GM19467 (cell line): ENCODE results near the gene NFE2.

Source experiments
- ATAC-seq: cut with Tn5 transposase; IDR thresholded peaks from one replicate; pipeline ENCODE4 v1.9.1; 2021; ENCODE audit warnings: mild to moderate bottlenecking, moderate library complexity; ENCODE audit not compliant: unreplicated experiment

Gene NFE2

DNA sequence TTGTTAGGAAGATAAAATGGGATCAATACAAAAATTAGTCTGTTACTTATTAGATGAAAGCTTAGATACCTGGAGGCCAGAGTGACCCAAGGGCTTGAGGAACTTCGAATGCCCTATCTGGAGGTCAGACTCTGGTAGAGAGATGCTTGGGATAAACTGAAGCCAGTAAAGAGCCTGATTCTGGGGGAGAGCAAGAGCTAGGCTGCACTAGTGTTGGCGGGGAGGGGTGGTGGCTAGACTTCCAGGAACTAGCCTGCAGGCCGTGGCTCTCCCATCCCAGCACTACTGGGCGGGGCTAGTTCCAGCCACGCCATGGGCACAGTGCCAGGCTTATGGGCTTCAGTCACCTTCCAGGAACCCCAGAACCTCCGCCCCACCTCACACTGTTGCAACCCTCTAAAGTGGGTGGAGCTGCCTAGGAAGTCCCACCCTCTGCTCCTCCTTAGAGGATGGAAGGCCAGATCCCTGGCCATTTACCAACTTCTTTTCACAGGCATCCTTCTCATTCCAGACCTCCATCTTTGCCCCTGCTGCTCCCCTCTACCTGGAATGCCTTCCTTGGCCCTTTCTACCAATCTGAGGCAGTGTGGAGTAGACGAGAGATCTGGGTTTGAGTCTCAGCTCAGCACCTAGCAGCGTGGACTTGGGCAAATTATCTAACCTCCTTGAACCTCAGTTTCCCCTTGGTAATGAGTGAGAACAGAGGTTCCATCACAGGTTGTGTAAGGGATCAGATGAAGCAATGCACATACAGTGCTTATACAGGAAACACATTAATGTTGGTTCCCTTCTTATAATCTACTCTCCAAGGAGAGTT, 6.3 kb upstream of the NFE2 start:
- no peak for ATAC-seq

DNA sequence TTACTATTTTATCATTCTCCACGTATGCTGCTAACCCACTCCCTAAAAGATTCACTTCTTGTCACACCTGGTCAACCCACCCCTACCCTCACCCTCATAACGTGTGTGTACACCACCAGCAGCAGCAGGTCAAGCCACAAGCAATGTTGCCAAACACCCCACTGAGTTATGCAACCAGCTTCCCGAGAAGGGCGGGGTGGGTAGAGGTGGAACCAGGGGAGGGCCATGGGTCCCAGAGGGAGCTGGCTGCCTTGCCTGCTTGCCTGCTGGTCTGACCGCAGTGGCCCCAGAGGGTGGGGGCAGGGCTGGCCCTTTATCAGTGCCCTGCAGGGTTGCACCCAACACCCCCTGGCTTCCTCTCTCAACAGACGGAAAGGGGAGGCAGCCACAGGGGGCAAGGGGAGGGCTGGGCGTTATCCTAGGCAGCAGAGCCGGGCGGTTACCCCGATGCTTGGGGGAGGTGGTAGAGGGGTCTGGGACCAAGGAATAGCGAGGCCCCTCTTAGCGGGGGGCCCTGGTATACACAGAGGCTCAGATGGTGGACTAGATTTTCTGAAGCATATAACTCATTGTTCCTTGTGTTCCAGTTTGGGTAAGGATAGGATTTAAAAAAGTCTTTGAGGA, 3.5 kb upstream of the NFE2 start:
- ATAC-seq = no peak

DNA sequence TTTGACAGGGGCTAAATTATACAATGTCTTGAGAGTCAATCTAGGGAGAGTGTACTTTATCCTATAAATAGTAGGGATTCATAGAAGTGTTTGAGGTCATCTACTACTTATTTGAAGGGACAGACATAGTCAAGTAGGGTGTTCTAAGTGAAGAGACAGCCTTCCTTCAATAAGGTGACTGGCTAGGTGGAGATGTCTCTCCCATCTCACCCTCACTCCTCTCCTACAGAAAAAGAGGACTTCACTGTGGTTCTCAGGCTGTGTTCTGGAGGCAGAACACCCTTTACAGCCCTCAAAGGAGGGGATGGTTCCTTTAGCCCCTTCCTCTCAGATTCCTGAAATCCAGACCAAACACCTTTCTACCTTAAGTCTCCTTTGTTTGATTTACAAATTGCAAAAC, 2.8 kb upstream of the NFE2 start:
- ATAC-seq = no peak

DNA sequence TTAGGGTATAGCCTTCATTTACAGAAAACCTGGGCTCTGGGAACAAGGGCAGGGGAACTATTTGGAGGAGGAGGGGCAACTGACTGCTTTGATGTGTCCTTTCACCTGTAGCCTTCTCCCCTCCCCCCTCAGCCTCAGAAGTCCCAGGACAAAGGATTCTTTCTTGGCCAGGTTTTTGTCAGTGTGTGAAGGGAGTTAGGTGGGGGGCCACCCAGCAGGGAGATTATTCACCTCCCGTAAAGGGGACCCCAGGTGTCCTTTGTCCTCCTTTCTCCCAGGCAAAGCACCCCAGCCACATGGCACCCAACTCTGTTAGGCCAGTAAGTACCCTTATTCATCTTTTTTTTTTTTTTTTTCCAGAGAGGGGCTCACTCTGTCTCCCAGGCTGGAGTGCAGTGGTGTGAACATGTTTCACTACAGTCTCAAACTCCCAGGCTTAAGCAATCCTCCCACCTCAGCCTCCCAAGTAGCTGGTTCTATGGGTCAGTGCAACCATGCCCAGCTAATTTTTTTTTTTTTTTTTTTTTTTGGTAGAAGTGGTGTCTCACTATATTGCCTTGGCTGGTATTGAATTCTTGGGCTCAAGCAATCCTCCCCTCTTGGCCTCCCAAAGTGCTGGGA, 723 bp upstream of the NFE2 start:
- ATAC-seq = no peak

DNA sequence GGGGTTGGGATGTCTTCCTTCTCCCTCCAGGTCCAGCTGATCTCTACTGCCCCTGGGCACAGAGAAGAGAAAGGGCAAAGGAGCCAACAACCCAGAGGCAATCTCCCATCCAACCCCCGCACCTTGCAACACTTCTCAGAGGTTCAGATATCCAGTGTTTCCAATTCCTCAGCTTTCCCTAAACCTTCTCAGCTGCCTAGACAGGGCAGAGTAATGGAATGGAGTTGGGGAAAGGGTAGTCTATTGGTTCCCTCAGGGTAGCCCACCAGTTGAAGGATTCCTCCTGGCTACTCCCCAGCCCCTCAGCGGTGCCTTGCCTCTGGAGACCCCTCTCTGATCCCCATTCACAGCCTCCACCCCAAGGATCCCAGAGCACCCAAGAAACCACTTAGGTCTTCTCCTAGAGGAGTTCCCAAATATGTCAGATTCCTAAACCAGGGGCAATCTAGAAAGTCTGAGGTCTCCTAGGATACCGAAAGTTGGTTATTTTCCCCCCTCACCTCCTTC, 537 bp downstream of the NFE2 start:
- ATAC-seq = no peak

DNA sequence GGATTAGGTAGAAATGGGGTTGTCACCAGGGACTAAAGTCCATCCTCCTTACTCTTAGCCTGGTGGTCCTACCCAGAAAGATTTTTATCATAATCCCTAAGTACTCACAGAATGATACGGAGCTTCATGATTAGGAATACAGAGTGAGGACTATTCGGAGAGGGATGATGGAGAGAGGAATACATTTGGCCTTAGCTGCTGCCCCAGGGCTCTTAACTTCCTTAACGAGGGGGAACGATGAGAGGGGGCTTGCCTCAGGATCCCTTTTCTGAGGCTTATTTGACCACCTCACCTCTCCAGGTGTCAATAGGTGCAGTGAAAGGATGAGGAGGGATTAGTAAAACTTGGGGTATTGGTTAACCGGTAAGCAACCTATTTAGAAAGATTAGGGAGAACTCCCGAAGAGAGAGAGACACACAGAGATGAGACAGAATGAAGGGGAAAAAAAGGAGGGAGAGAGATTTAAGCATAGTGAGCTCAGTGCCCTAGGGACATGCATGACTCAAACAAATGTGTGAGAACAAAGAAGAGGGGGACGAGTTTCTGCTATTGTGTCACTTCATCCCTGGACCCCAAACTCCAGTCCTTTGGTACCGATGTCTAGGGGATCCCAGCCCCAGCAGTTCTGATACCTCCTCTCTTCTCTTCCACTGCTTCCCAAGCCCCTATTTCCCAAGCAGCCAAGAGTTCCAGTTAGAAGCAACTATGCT, 1.1 kb downstream of the NFE2 start:
- no peak for ATAC-seq

DNA sequence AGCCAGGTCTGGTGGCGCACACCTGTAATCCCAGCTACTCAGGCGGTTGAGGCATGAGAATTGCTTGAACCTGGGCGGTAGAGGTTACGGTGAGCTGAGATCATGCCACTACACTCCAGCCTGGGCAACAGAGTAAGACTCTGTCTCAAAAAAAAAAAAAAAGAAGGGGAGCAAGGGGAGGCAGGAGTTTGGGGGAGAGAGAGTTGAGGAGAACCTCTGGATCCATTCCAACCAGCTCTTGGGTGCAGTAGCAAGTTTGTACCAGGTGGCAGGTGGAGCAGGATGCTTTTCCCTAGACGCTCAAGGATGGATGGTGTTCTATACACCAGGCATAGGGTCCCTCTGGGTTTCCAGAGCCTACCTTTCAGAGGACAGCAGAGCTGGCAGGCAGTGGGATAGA, 1.9 kb downstream of the NFE2 start:
- no peak for ATAC-seq

DNA sequence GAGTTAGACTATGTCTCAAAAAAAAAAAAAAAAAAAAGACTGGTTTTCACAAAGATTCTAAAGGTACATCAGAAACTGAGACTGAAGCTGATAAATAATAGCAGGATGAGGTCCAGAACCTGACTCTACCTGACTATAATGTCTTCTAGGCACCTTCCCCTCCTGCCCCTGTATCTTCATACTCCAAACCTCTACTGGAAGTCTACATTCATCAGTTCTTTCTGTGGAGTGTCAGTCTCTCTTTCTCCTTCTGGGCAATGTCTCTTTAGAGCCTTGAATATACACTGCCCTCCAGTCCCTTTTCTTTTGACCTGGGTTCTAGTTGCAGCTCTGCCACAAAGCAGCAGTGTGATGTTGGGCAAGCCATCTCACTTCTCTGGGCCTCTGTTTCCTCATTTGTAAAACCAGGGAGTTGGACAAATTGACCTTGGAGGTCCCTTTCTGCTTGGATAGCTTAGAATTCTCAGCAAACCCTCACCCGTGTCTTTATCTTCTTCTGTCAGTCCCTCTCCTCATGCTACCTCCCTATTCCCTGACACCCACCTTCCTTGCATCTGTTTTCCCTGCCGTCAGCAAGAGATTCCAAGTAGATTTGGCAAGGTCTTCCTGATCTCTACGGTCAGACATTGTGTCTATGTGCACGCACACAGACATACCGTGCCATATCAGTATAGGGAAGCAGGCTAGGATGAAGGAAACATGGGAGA, 4.3 kb downstream of the NFE2 start:
- no peak for ATAC-seq

DNA sequence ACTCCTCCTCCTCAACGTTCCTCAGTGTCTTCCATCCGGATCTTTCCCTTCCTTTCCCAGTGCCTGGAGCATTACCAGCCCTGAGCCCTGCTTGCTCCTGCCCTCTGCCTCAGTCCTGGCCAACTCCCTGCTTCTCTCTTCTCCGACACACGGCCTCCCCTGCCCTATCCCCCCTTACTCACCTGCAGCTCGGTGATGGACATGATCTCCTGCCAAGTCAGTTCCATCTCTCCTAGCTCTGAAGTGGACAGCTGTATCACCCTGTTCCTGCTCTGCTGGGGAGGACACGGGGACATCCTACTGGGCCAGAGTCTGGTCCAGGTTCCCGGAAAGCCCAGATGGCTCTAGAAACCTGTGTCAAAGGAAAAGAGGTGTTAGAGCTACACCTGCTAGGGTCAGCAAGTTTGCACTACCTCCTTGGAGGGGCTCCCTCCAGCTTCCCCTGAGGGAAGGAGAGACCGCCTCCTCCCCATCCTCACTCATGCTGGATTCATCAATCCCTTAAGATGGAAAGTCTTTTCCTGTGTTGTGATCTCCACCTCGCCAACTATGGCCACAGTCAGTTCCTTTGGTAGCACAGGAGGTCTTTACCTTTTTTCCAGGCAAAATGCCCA, 5.8 kb downstream of the NFE2 start:
- no peak for ATAC-seq

DNA sequence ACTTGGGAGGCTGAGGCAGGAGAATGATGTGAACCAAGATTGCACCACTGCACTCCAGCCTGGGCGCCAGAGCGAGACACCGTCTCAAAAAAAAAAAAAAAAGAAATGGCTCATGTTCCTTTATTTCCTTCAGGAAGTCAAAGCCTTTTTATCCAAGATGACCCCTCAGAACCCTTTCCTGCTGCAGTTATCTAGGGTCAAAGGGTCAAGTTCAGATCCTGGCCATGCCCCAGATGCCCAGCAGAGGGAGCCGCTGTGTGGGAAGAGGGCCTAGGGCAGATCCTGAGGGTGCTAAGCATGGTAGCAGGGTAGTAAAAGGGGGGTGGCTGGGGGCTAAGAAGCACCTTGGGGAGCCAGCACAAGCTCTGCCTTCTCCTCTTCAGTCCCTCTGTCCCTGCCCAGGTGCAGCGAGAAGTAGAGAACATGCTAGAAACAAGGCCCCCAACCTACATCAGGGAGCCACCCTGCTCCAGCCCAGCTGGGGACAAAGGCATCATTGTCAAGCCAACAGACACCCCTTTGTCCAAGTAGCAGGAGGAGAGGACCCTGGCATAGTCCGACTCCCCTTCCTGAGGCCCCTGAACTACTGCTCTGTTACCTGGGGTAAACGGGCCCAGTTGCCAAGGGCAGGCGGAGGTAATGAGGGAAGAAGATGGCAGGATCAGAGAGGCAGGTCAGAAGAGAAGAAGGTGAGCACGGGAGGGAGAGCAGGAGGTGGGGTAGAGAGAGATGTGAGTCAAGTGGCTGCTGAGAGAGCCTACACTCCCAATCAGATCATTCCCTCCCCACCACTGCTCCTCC, 6.5 kb downstream of the NFE2 start:
- ATAC-seq = no peak

DNA sequence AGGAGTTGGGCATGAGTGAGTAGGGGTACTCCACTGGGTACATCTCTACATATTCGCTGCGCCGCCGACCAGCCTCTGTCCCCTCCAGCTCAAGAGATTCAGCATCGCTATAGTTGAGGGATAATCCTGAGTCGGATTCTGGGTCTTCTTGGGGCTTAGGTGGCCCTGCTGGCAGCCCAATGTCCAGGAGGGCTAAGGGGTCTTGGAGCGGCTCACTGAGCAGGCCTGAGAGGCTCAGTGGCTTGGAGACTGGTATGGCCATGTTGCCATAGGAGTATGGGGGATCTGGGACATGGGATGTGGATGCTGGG, 7.9 kb downstream of the NFE2 start:
- ATAC-seq = no peak

DNA sequence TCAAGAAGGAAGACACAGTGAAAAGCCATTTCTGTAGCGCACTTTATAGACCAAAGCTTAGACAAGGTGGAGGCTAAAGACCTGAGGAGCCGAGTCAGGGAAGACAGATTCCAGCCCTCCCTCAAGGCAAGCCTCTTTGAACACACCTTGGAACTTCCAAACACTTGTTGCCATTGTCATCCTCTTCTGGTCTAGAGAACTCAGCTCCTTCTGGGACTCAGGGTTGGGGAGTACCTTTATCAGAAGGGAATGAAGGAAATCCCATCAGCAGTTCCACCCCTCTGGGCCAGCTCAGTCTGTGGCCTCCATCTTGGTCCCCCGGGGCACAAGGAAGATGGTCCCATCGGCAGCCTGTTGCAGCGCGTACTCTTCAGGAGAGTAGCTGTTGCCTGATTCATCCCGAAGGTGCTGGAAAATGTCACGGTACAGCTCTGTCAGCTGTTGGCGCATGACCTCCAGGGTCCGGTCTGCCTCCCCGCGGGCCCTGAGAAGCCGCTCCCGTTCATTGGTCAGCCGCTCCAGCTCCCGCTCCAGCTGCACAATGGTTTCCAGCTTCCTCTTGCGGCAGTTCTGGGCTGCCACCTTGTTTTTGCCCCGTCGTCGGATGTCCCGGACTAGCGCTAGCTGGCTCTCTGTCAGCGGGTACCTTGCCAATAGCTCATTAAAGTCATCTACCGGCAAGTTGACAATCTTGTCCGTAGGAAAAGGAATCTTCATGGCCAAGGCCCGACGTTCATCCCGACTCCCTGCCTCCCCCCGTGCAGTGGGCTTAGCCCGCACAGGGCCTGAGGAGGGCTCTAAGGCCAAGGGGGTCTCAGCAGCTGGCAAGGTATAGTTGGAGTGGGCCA, 8.5 kb downstream of the NFE2 start:
- ATAC-seq = no peak

DNA sequence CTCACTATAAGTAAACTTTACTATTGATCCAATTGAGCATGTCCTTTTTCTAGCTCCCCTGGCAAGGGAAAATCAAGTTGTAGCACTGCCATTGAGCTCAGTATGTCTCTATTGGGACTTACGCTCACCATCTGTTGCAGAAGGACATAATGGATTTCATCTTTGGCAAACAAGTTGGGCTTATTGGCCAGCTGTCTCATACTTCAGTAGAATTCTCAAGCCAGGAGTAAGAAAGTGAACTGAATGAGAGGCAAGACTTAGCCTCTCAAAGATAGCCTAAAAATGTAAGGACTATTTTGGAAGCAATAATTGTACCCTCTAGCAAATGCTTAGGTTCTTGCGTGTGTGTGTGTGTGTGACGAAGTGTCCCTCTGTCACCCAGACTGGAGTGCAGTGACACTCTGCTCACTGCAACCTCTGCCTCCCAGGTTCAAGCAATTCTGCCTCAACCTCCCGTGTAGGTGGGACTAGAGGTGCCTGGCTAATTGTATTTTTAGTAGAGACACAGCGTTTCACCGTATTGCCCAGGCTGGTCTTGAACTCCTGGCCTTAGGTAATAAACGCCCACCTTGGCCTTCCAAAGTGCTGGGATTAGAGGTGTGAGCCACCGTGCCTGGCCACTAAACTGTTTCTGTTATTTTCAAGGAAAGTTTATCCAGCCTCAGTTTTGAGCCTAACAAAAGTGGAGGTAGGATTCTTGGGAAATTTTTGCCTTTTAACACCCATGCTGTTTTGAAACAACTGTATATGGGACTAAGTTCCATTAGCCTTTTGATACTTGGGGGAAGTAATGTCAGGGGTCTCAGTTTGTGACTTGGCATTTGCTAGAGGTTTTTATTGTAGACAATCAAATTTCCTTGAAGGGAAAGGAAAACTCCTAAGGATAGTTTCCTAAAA, 13.3 kb downstream of the NFE2 start:
- no peak for ATAC-seq

DNA sequence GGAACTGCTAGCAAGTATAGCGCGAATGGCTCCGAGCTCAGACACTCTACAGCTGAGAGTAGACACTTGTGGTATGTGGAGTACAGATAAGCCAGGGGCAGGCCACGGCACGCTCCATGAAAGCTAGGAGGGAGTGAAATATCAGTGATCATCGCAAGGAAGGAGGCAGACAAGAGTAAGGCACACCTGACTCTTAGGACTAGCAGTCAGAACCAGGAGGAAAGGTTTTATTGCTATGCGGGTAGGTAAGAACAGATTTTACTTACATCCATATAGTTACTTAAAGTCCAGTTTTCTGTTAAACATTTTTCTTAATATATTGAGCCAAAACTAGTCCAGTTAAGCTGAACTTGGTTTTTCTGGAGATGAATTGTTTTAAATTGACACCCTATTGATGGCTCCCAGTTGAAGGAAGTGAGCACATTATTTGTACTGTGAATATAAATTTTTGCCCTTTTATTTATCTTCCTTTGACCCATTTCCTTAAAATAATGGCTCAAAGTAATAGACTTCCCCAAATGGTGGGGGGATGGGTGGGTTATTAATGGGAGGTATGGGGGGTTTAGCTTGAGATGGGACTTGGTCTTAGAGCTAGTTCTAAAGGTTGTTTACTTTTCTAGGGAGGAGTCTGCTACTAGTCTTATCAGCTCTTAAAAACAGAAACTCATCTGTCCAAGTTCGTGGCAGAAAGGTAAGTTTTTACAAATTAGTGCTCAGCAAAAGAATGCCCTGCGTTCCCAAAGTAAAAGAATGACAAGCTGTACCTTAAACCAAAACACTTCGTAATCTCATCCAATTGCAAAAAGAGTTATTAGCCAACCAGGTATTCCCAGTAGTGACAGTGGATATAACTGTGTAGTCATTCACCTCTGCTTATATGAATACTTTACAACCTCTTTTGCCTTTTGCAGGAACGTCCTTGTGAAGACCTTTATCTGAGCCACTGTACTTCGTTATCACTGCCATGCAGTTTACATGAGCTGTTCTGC, 14.5 kb downstream of the NFE2 start:
- no peak for ATAC-seq

DNA sequence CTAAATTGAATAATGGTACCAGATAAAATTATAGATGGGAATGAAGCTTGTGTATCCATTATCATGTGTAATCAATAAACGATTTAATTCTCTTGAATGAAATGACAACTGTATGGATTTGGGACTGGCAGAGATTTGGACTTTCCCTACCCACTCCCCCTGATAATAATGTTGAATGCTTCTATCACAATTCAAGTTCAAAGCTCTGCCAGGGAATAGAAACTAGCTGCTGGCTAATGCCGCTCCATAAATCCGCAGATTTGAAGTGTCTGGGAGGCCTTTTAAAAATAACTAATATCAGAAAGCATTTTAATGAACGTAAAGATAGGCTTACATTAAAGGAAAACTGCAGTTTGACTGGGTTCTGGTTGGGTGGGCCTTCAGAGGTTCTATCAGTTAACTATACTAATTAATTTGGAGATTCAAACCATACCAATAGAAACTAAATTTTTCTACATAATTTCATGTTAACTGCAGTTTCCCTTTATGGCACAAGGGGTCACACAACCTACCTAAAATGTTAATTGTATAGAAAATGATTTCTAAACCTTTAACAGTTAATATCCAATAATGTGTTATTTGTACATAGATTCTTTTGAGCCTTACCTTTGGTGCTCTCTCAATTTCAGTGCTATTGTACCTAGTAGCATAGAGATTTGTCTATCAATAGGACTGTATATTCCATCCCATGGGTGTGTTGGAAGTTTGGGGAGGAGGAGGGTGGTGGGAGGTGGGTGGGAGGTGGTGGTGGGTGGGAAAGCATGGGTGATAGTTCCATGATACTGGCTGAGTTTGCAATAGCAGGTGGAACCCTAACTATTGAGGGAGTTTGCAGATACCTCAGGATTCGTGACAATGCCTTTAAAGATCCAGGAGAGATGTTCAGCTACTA, 15.4 kb downstream of the NFE2 start:
- ATAC-seq = no peak
